HG03469 (cell line): ENCODE data around the gene SYT9.
"Not testable (repeated sequence)": the region's sequence is repeated elsewhere in the genome, so short reads cannot be mapped to it uniquely, and the experiment has no call there.

Experiments used
- ATAC-seq: cut with Tn5 transposase; IDR thresholded peaks from one replicate; pipeline ENCODE4 v1.9.1; 2021; ENCODE audit warnings: mild to moderate bottlenecking, moderate library complexity, moderate number of reproducible peaks; ENCODE audit not compliant: unreplicated experiment

The SYT9 gene

DNA sequence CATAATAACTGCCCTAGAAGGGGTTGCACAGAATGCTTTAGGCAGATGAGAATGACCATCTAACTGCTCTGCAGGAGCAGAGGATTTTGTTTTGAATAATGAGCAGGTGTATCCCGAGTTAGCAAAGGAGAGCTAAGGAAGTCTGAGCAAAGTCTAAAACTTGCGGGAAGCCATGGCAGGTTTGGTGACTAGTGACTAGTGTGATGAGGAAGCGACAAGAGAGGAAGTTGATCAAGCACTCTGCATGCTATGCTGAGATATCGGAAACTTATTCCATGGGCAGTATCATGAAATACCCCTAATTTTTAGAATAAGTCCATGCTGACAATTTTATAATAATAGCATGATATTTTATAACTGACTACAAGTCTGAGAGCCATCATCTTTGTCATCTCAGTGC, 246.5 kb downstream of the SYT9 start:
- no peak for ATAC-seq

DNA sequence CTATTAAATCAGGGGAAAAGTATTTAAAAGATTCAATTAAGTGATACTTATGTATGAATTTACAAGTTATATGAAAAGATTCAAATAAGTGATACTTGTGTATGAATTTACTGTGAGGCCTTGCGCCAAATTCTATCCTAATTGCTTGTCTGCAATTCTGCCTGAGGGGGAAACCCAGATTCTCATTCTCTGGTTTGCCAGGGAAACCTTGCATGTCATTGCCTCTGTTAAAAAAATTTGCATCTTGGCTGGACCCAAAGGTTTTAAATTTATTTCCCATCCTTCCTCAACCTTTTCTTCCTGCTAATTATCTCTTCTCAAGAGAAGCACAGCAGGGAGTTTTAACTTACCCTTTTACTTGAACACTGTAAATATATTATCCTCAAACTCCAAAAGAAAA, 247.4 kb downstream of the SYT9 start:
- ATAC-seq = no peak

DNA sequence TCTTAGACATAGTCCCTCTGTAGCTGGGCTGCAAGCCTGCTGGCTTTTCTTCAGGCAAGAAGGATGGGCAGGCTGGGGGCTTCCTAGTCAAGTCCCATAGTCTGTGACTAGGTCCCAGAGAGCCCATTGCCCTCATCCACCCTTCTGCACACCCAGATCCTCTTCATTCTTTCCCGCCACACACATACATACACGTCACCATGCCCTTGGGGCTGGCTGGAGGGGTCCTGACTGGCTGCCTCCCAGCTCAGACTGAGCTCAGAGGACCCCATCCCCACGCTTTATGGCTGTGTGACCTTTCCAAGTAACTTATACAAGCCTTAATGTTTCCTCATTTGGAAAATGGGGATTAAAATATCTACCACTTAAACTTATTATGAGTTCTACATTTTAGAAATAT, 248.5 kb downstream of the SYT9 start:
- ATAC-seq = no peak

DNA sequence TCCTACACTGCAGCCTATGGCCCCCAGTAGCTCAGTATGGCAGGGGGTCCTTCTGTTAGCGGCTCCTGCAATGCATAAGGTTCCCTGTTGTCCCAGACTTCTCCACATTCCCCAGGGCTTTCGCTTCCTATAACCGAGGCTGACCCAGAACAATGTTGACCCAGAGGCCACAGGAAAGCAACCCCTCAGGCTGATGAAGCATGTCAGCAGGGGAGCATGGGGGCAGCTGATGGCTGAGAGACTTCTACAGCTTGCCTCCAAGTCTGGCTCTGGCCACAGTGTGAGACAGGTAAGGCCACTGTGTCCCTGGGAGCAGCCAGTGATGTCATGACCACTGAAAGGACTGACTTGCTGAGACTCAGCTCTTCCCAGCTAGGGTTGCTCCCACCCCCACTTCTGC, 249.5 kb downstream of the SYT9 start:
- no peak for ATAC-seq

DNA sequence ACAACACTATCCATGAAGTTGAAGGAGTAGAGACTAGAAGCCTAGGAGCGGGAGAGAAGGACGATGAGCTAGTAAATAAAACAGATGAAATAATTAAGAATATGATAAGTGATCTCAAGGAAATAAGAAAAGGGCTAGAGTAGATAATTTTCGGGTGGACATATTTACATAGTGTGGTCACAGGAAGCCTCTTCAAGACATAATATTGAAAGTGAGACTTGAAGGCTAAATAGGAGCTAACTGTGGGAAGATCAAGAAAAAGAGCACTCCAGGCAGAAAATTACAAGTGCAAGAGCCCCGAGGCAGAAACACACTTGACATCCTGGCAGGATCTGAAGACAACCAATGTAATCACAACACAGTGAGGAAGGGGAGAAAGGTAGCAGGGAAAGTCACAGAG, 250.2 kb downstream of the SYT9 start:
- no peak for ATAC-seq

DNA sequence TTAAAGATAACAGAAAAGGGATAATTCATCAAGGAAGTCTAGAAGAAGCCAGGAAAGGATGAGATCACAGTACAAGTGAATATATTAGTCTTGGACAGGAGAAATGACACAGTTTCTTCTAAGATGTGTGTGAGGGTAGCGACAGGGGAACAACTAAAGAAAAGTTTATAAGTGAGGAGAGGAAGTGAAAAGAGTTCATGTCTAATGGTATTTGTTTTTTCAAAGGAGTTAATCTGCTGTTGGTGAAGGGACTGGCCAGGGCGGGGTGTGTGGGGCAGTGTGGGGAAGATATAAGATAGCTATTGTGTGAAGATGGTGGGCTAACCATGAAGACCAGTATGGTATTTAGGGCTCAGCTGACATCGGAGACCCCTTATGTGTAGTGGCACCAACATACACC, 254.5 kb downstream of the SYT9 start:
- no peak for ATAC-seq

DNA sequence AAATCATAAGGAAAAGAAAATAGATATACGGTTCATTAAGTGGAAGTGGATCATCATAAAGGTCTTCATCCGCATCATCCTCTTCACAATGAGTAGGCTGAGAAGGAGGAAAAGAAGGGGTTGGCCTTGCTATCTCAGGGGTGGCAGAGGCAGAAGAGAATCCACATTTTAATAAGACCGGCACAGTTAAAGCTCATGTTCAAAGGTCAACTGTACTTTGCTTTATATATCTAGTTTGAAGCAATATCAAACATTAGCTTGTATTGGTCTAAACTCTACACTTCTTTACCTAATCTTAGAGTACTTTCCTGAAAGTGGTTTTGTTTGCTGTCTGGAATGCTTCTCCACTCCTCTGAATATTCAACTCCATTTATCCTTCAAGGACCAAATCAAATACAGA, 256.4 kb downstream of the SYT9 start:
- no peak for ATAC-seq

DNA sequence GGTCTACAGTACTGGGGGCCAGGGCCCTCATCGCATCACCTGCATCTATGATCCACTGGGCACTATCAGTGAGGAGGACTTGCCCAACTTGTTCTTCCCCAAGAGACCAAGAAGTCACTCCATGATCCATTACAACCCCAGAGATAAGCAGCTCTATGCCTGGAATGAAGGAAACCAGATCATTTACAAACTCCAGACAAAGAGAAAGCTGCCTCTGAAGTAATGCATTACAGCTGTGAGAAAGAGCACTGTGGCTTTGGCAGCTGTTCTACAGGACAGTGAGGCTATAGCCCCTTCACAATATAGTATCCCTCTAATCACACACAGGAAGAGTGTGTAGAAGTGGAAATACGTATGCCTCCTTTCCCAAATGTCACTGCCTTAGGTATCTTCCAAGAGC, 258.3 kb downstream of the SYT9 start:
- no peak for ATAC-seq

DNA sequence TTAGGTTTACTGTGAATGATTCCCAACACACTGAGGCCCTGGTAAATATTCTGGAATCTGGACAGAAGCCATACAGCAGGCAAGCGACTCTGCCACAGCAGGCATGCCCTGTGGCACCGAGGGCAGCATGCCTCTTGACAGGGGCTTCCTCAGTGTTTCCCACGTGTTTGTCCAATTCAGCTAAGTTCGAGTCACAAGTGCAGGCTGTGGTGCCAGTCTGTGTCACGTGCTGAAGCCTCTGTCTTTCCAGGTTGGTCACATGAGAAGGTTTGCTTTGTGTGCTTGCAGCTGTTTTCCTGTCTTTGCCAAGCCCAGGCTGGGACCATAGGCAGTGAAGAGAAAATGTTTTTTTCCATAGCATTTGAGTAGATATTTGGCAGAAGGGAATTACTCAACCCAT, 259.7 kb downstream of the SYT9 start:
- no peak for ATAC-seq

DNA sequence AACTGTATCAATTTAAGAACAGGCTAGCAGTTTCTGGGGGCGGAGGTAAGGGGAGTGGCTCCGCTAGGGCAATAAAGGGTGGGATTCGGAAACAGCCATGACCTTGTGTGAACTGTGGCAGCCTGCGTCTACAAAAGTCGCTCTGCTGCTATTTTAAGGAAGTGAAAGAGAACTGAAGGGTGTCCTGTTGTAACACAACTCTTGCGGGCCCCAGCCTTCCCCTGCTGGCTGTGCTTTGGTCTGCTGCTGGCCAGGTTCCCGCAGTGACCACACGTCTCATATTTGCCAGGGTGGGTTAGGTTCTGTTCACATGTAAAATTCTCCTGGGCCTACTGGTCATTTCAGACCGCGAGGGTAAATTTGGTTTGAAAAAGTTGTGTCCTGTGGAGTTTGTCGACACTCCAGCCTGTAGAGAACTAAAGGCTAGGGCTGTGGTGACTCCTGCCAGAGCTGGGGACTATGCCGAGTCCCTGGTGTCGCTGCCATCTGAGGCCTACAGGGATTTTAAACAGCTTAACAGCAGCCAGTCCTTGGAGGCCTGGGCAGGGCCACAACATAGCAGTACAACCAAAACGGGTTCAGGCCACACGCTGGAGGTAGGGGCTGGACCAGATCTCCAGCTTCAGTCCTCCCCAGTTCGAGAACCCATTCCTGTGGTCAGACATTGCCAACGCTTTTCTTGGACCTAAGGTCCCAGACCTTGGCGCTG, 261.0 kb downstream of the SYT9 start:
- peak; percentile 74 for ATAC-seq

DNA sequence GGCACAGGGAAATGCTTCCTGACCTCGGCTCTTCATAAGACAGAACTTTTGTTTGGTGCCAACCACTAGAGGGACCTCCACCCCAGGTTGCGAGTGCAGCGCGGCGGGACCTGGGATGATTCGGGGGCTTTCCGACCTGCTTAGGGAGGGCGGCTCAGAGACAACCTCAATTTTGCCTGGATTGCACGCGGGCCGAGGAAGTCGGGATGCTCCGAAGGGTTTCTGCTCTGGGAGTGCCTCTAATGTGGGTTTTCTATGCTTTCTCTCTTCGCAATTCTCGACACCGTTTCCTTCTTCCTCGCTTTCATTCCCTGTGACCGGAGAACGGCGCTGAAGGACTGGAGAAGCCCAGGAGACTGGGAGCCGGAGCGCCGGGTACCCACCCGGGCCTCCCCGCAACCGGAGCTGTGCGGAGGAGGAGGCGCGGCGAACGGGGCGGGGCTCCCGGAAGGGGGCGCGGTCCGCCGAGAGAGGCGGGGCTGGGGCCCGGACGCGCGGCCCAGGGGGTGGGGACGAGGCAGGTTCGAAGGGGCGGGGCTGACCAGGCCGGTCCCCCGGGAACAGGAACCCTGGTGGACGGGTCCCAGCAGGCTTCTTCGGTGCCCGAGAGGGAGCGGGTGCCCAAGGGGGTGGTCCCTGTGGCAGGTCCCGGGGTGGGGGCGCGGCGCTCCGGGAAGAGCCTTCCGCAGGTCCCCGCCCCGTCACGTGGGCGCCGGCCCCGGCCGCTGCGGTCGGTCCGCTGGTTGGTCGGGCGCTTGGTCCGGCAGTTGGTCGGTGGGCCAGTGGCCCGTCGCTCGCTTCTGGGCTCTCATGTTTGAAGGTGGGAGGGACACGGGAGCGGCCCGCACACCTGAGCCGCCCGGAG, 261.8 kb downstream of the SYT9 start, which contains the start of gene PPFIBP2:
TSS of gene PPFIBP2 (plus strand) at position 766 of the 865 bp plus-strand sequence. CDS start 35,477 bp downstream, outside the sequence.
- peak; percentile 32 for ATAC-seq

DNA sequence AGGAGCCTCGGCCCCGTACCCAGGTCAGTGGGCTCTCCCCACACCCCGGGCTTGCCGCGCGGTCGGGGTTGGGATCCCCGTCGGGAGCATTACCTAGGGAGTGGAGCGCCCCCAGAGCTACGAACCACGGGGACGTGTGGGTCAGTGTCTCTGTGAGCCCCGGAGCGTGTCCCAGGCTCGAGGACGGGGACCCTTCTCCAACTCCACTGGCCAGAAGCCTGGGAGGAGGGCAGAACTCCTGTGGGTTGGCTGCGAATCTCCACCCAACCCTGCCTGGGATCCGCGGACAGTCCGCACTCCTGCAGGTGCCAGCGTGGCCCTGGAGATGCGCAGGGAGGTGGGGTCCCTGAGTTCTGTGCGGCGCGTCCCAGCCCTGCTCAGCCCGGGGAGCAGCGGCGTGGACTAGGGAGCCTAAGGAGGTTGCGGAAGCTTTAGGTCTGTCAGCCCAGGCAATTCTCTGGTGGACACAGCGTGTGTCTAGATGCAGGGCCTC, 262.4 kb downstream of the SYT9 start:
- no peak for ATAC-seq

DNA sequence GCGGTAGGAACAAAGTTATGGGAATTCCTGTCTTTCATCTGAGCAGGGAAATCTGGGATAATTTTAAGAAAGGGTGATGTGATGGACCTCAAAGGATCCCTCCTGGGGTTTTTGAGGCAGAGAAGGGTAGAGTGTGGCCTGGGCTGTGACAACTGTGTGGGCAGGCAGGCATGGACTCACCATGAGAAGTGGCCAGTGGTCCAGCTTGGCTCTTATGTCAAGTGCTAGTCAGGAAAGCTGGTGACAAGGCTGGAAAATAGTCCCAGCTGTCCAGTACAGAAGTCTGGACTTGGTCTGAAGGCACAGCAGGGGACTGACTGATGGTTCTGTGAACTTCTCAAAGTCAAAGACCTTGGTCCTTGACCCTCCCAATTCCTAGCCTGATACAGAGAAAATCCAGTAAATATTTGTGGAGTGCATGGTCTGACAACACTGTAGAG, 263.8 kb downstream of the SYT9 start:
- no peak for ATAC-seq

DNA sequence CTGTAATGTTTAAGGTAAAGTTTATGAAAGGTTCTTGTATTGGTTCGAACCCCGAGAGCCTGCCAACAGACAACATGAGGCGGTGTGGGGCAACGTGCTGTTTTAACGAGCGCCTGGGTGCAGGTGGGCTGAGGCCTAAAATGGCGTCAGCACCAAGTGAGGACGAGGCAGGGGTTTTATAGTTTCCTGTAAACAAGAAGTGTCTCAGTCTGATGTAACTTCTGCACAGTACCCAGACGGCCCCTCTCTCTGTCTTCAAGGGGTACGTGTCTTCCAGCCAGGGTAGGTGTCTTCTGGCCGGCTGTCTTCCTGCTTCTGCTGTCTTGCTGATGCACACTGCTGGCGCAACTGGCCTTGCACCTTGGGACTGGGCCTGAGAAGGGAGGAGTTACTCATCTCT, 264.8 kb downstream of the SYT9 start:
- no peak for ATAC-seq

DNA sequence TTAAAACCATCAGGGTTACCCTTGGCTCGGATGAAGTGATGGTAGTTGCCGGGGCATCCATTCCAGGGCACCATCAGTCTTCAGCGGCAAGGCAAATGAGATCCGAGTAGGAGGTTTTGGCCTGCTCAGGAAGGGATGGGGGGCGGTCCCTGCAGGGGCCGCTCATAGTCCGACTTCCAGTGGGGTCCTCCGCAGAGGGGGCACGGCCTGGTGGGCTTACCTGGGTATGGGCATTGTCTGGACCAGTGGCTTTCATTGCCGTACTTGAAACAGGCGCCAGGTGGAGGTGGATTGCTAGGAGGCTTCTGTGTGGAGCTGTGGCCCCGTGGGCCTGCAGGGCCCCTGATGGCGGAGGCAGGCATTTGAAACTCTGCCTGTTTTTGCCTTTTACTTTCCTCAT, 266.0 kb downstream of the SYT9 start:
- not testable (repeated sequence) for ATAC-seq
